GM13977 (cell line): ENCODE measurements around the gene SHANK3.

ENCODE experiments used
- DNase-seq: peaks from one replicate; pipeline ENCODE4 v3.0.0; 2012; ENCODE audit warnings: low spot score
- in situ Hi-C: fragments of 300-500 bp; cut with MboI; formaldehyde crosslinking; loops from one replicate; pipeline ENCODE4 v1.12.0; 2022; ENCODE audit warnings: low sequenced_read_pairs, low pct_unique_long_range_greater_than_20kb, mixed read lengths, inconsistent platforms; ENCODE audit not compliant: unreplicated experiment
- TF ChIP-seq, protein P1 (sequence below): IDR thresholded peaks from 2 replicates; pipeline ENCODE4 v1.5.1; 2012; ENCODE audit warnings: mild to moderate bottlenecking, control low read depth; ENCODE audit not compliant: insufficient read depth; ENCODE audit errors: extremely low read depth, missing control alignments

SHANK3 gene

GRCh38 chr22:50696251-50696798 is 23.7 kb downstream of the SHANK3 start:
- DNase-seq, result no peak
- TF ChIP-seq, protein P1, sequence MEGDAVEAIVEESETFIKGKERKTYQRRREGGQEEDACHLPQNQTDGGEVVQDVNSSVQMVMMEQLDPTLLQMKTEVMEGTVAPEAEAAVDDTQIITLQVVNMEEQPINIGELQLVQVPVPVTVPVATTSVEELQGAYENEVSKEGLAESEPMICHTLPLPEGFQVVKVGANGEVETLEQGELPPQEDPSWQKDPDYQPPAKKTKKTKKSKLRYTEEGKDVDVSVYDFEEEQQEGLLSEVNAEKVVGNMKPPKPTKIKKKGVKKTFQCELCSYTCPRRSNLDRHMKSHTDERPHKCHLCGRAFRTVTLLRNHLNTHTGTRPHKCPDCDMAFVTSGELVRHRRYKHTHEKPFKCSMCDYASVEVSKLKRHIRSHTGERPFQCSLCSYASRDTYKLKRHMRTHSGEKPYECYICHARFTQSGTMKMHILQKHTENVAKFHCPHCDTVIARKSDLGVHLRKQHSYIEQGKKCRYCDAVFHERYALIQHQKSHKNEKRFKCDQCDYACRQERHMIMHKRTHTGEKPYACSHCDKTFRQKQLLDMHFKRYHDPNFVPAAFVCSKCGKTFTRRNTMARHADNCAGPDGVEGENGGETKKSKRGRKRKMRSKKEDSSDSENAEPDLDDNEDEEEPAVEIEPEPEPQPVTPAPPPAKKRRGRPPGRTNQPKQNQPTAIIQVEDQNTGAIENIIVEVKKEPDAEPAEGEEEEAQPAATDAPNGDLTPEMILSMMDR, result no peak
- in situ Hi-C loops, result no loop called here

DNA sequence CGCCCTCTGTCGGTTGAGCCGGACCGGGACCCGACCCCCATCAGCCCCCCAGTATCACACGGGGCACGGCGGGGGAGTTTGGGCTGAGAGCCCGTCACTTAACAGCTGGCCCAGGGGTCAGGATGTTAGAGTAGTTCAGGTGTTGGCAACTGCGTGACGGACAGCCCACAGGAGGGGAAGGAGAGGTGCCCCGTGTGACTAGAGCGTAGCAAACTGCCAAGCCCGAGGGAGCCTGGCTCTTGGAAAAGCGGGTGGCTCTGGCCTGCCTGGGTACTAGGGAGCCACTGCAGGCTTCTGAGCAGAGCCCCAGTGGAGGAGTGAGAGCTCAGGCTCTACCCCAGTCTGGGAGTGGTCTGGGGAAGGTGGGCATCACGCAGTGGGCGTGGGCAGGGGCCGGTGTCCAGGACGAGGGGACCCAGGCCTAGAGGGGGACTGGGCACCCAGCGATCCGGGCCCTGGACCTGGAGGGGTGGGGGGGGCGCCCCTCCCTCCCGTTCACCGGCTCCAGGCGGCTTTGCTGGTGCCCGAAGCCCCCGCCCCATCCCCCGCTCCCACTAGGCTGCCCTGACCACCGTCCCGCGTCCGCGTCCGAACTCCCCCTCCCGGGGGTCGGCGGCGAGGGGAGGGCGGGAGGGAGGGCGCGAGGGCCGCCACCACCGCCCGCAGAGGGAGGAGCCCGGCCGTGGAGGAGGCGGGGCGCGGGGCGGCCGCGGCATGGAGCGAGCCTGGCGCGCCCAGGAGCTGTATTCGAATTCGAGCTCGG is 24.4 kb downstream of the SHANK3 start:
- in situ Hi-C loops, result no loop called here
- DNase-seq, result no peak

GRCh38 chr22:50697667-50698506 is 25.3 kb downstream of the SHANK3 start:
- in situ Hi-C loops, result no loop called here
- TF ChIP-seq, protein P1, result no peak
- no peak for DNase-seq

More for the DNA sequence above, 24.4 kb downstream of the SHANK3 start:
- TF ChIP-seq, protein P1, result no peak

- no peak for DNase-seq
- TF ChIP-seq, protein P1, result no peak
- in situ Hi-C loops, result no loop called here
Observed at GRCh38 chr22:50698546-50698945, 25.9 kb downstream of the SHANK3 start.

DNA sequence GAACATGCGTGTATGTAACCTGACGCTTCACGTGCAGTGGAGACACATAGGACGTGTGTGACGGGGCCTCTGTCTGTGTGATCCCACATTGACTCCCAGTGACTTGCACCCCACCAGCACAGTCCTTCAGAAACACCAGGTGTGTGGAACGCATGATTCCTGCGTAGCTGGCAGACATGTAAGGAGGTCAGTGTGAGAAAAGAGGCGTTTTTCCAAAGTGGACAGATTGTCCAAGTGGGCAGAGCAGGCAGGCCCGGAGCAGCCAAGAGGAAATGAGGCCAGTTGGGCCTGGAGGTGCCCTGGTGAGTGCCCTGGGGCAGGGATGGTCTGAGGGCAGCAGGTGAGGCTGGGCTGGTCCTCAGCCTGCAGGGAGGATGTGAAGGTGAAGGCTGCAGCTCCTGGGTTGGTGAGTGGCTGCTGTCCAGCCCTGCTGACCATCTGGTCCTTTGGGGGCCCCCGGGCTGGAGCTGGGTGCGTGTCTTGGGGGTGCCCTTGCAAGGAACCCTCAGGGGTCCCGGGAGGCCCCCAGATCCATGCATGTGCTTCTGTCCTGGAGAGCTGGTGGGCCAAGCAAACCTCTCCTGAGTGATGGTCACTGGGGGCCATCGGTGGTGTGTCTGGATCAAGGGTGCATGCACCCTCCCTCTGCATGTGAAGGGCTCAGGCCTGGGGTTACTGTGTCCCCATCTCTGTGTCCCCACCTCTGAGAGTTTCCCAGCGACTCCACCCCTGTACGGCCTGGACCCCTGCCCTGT is 26.6 kb downstream of the SHANK3 start:
- in situ Hi-C loops, result no loop called here
- TF ChIP-seq, protein P1, result no peak
- no peak for DNase-seq

DNA sequence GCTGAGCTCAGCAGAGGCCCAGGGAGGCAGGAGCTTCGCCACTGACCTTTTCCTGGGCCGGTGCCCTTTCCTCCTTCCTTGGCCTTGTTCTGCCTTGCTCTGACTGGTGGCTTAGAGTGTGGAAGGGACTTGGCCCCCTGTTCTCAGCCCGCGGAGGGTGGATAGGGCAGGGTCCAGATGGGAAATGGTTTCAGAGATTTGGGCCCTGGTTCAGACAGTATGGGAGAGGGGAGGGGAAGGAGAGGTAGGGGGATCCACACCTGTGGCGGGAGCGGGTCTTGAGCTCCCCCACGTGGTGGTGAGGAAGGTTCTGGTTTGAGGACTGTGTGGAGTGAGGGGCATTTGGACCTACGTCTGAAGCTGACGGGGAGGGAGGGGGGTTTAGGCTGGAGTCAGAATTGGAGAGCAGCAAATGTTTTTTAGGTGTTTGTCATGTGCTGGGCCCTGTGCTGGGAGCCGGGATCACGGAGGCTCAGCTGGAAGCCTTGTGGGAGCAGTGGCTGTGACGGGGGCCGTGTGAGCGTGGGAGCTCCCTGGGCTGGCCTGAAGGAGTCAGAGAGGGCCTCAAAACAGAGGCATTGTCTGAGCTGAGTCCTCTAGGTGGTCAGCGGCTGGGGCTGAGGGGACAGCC is 27.2 kb downstream of the SHANK3 start:
- no peak for DNase-seq
- TF ChIP-seq, protein P1, result peak; percentile 28

More for the DNA sequence above, 27.2 kb downstream of the SHANK3 start:
- in situ Hi-C loops, result no loop called here
